Astrocyte (in vitro differentiated cells and primary cell): Measurements from ENCODE around the gene MOB3B.

Experiments used
- CTCF ChIP-seq: IDR thresholded peaks from 2 replicates; pipeline ENCODE4 v1.5.1; 2011; ENCODE audit warnings: low read depth, mild to moderate bottlenecking, inconsistent platforms, low read length, moderate library complexity; ENCODE audit not compliant: insufficient read depth
- EZH2 ChIP-seq: IDR thresholded peaks from 2 replicates; pipeline ENCODE4 v1.6.1; 2012; ENCODE audit warnings: mild to moderate bottlenecking, low read length, inconsistent platforms; ENCODE audit not compliant: insufficient read depth

GRCh38 chr9:27328483-27328882 lies 201.1 kb downstream of the MOB3B start:
- TF ChIP-seq EZH2 (no peak), CTCF (no peak)
